Measurements from ENCODE around the gene YBEY.

The YBEY gene

GRCh38 chr21:46329796-46330195 lies 43.7 kb downstream of the YBEY start:
- DNase-seq: no peak

DNA sequence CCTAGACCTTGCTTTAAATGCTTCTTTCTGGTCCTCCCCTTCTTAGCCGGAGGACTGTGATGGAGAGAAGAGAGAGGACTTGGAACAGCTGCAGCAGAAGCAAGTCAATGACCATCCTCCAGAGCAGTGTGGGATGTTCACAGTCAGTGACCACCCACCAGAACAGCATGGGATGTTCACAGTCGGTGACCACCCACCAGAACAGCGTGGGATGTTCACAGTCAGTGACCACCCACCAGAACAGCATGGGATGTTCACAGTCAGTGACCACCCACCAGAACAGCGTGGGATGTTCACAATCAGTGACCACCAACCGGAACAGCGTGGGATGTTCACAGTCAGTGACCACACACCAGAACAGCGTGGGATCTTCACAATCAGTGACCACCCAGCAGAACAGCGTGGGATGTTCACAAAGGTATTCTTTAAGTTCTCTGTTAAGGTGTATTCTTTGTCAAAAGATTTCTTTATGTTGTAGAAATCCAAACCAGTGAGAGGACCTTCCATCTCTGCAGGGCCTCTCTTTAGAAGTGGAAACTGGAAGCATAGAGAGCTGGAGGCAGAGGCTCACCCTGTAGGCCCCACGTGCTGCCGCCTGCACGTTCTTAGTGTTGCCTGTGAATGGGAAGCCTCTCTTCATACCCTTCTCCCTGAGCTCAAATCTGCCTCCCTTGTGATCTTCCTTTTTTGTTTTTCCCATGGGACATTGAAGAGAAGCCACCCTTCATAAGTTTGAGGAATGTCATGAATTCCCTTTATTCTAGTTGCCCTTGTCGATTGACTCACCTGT lies 48.4 kb downstream of the YBEY start:
- no peak for DNase-seq

DNA sequence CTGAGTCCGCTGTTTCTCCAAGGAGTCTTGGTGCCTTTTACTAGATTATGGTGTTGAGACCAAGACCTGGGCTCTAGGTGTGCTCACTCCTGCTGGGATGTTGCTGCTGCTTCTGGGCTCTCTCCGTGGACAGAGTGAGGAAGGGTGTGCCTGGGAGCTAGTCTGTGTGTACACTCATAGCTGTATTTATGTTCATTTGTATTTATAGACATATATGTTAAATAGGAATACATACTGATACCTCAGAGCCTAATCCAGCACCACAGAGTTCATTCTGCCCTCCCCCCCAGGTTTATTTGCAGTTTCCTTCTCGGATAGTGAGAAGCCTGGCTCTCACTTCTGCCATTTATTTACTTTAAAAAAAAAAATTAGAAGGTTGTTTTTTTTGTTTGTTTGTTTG lies 50.5 kb downstream of the YBEY start:
- no peak for DNase-seq

- no peak for DNase-seq
Observed at GRCh38 chr21:46340998-46341397, 54.9 kb downstream of the YBEY start.

GRCh38 chr21:46344219-46344915 lies 58.2 kb downstream of the YBEY start:
- DNase-seq: no peak

DNA sequence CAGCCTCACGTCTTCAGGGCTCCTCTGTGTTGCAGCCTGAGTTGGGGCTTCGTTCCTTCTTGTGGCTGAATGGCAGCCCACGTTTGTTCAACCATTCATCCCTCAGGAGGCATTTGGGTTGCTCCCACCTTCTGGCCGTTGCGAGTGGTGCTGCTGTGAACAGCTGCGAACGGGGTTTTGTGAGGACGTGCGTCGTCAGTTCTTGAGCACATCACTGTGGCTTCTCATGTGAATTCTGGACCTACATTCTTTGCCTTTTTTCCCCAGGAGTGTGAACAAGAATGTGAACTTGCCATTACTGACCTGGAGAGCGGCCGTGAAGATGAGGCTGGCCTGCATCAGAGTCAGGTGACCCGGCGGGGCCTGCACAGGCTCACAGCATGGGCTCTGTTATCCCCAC lies 59.7 kb downstream of the YBEY start:
- no peak for DNase-seq

DNA sequence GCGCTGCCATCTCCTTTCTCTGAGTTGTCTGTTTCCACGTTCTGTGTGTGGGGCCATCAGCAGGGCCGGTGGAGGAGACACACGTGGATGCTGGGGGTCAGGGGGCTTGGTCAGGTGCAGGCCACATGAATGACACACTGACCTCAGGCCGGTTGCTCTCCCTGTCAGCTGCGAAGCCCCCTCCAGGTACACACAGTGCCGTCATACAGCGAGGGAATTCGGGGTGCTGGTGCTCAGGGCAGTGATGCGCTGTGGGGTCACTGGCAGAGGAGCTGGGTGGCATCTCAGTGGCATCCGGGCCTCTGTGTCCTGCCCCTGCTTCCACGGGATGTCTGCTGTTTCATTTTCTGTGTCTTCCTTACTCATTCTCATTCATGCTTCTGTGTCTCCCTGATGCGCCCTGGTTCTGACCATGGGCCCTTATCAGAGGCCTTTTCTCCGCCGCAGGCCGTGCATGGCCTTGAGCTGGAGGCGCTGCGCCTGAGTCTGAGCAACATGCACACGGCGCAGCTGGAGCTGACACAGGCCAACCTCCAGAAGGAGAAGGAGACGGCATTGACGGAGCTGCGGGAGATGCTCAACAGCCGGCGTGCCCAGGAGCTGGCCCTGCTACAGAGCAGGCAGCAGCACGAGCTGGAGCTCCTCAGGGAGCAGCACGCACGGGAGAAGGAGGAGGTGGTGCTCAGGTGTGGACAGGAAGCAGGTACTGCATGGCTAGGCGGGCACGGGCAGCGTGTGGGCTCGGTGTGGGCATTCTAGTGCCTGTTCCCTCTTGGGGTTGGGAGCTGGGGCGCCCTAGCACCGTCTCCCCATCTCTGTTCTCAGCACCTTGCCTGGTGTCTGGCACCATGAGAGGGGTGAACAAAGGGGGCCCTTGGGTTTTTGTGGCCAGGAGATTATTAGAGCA lies 60.4 kb downstream of the YBEY start:
- DNase-seq: no peak

DNA sequence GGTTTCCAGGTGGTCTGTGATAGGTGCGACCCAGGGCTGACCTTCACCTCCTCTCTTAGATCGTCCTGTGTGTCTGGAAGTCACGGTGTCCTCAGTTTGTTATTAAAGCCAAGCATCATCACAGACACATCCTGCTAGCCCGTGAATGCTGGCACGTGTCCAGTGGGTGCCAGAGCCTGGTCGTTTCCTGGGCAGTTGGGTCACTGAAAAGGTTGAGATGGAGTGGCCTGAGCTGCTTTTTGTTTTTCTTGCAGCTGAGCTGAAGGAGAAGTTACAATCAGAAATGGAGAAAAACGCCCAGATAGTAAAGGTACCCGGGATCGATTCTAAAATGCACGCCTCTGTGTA lies 61.0 kb downstream of the YBEY start:
- no peak for DNase-seq

All from DMS 273 treated with DMSO at 0.1 percent for 48 hours (cell line).